H9 (cell line): Measurements from ENCODE around the gene PLEKHG3. TPM values are rescaled to one million over a fixed set of nuclear protein-coding genes. Genes with fewer than 3 reads are reported as not detected.

ENCODE experiments used
- DNase-seq: peaks from one replicate; pipeline ENCODE4 v3.0.0-alpha.2; 2017
- H2AFZ ChIP-seq: one replicate; pipeline ENCODE4 v1.6.1; 2013; ENCODE audit warnings: mild to moderate bottlenecking, low read length, control low read depth, moderate library complexity
- H2AK5ac ChIP-seq: 2 replicates; pipeline ENCODE4 v1.6.1; 2013; ENCODE audit warnings: low read length, control low read depth, mixed read lengths; ENCODE audit not compliant: insufficient read length
- H2BK120ac ChIP-seq: one replicate; pipeline ENCODE4 v1.6.1; 2013; ENCODE audit warnings: low read depth, mild to moderate bottlenecking, low read length, control low read depth, inconsistent platforms; ENCODE audit not compliant: poor library complexity, severe bottlenecking
- H2BK12ac ChIP-seq: 2 replicates; pipeline ENCODE4 v1.6.1; 2013; ENCODE audit warnings: low read length, control low read depth, mixed read lengths, low read depth; ENCODE audit not compliant: insufficient read length
- H2BK15ac ChIP-seq: 2 replicates; pipeline ENCODE4 v1.6.1; 2013; ENCODE audit warnings: low read depth, low read length, control low read depth
- H2BK20ac ChIP-seq: one replicate; pipeline ENCODE4 v1.6.1; 2013; ENCODE audit warnings: low read depth, mild to moderate bottlenecking, low read length, control low read depth, inconsistent platforms; ENCODE audit not compliant: poor library complexity, severe bottlenecking
- H2BK5ac ChIP-seq: 2 replicates; pipeline ENCODE4 v1.6.1; 2013; ENCODE audit warnings: low read length, control low read depth, mixed read lengths; ENCODE audit not compliant: insufficient read length
- H3K14ac ChIP-seq: 2 replicates; pipeline ENCODE4 v1.6.1; 2013; ENCODE audit warnings: low read length, control low read depth; ENCODE audit not compliant: insufficient read depth
- H3K18ac ChIP-seq: 2 replicates; pipeline ENCODE4 v1.6.1; 2013; ENCODE audit warnings: low read depth, mild to moderate bottlenecking, mixed read lengths, low read length, control low read depth; ENCODE audit not compliant: insufficient read length
- H3K23ac ChIP-seq: 2 replicates; pipeline ENCODE4 v1.6.1; 2013; ENCODE audit warnings: low read length, control low read depth, mixed read lengths, low read depth; ENCODE audit not compliant: insufficient read length
- H3K23me2 ChIP-seq: 2 replicates; pipeline ENCODE4 v1.6.1; 2013; ENCODE audit warnings: low read depth, mild to moderate bottlenecking, mixed read lengths, low read length, control low read depth; ENCODE audit not compliant: insufficient read length, poor library complexity, severe bottlenecking
- H3K27ac ChIP-seq: 2 replicates; pipeline ENCODE4 v1.5.1; 2013; ENCODE audit warnings: low read length, control low read depth, mixed read lengths, low read depth; ENCODE audit not compliant: insufficient read length
- H3K27me3 ChIP-seq: 2 replicates; pipeline ENCODE4 v1.6.1; 2013; ENCODE audit warnings: low read length, control low read depth, inconsistent platforms; ENCODE audit not compliant: insufficient read depth
- H3K4ac ChIP-seq: 2 replicates; pipeline ENCODE4 v1.6.1; 2013; ENCODE audit warnings: low read depth, mild to moderate bottlenecking, control low read depth, inconsistent platforms, low read length, moderate library complexity
- H3K4me1 ChIP-seq: 2 replicates; pipeline ENCODE4 v1.6.1; 2013; ENCODE audit warnings: low read length, control low read depth, inconsistent platforms; ENCODE audit not compliant: insufficient read depth
- H3K4me2 ChIP-seq: 2 replicates; pipeline ENCODE4 v1.6.1; 2013; ENCODE audit warnings: low read length, control low read depth, mixed read lengths; ENCODE audit not compliant: insufficient read length, insufficient read depth
- H3K56ac ChIP-seq: 2 replicates; pipeline ENCODE4 v1.6.1; 2013; ENCODE audit warnings: low read depth, mild to moderate bottlenecking, mixed read lengths, low read length, control low read depth; ENCODE audit not compliant: insufficient read length
- H3K79me1 ChIP-seq: 2 replicates; pipeline ENCODE4 v1.6.1; 2013; ENCODE audit warnings: low read depth, mild to moderate bottlenecking, moderate library complexity, low read length, control low read depth, inconsistent platforms; ENCODE audit not compliant: insufficient read depth, poor library complexity, severe bottlenecking
- H3K79me2 ChIP-seq: 2 replicates; pipeline ENCODE4 v1.6.1; 2013; ENCODE audit warnings: low read length, control low read depth, inconsistent platforms; ENCODE audit not compliant: insufficient read depth
- H3K9ac ChIP-seq: 2 replicates; pipeline ENCODE4 v1.6.1; 2013; ENCODE audit warnings: low read length, control low read depth, mixed read lengths; ENCODE audit not compliant: insufficient read length; ENCODE audit errors: extremely low read depth
- H3K9me3 ChIP-seq: one replicate; pipeline ENCODE4 v1.6.1; 2013; ENCODE audit warnings: low read depth, low read length, inconsistent platforms; ENCODE audit not compliant: control insufficient read depth
- H3T11ph ChIP-seq: one replicate; pipeline ENCODE4 v1.6.1; 2013; ENCODE audit warnings: mild to moderate bottlenecking, low read length, control low read depth, inconsistent platforms
- H4K20me1 ChIP-seq: one replicate; pipeline ENCODE4 v1.6.1; 2013; ENCODE audit not compliant: control insufficient read depth, insufficient read length, insufficient read depth
- H4K5ac ChIP-seq: 2 replicates; pipeline ENCODE4 v1.6.1; 2013; ENCODE audit warnings: low read depth, mild to moderate bottlenecking, mixed read lengths, low read length, control low read depth; ENCODE audit not compliant: insufficient read length
- H4K8ac ChIP-seq: replicated peaks from 2 replicates; pipeline ENCODE4 v1.6.1; 2013; ENCODE audit warnings: low read length, control low read depth, mixed read lengths, low read depth; ENCODE audit not compliant: insufficient read length
- H4K91ac ChIP-seq: 2 replicates; pipeline ENCODE4 v1.6.1; 2013; ENCODE audit warnings: low read depth, mild to moderate bottlenecking, moderate library complexity, mixed read lengths, low read length, control low read depth; ENCODE audit not compliant: insufficient read length
- H3K27ac Mint-ChIP-seq, 3 experiments: 2 replicates in 2 of 3; 3 replicates in 1 of 3; pipeline ENCODE4 v1.8.0; 2020 to 2021; ENCODE audit warnings: mixed read lengths in 3 of 3, mild to moderate bottlenecking in 1 of 3, moderate library complexity in 1 of 3
- H3K27me3 Mint-ChIP-seq: 2 replicates; pipeline ENCODE4 v1.8.0; 2021; ENCODE audit warnings: low read depth, mild to moderate bottlenecking, moderate library complexity, mixed read lengths
- H3K36me3 Mint-ChIP-seq, 3 experiments: 2 replicates in 2 of 3; 3 replicates in 1 of 3; pipeline ENCODE4 v1.8.0; 2020 to 2021; ENCODE audit warnings: low read depth in 3 of 3, mixed read lengths in 3 of 3; ENCODE audit not compliant: insufficient read depth in 1 of 3
- H3K4me1 Mint-ChIP-seq, 2 experiments: 2 replicates each; pipeline ENCODE4 v1.8.0; 2020; ENCODE audit warnings: mixed read lengths in 2 of 2
- H3K4me3 Mint-ChIP-seq, 2 experiments: 2 replicates in 1 of 2; 3 replicates in 1 of 2; pipeline ENCODE4 v1.8.0; 2020 to 2021; ENCODE audit warnings: mild to moderate bottlenecking in 2 of 2, mixed read lengths in 2 of 2, moderate library complexity in 1 of 2
- H3K9me3 Mint-ChIP-seq, 2 experiments: 2 replicates in 1 of 2; 3 replicates in 1 of 2; pipeline ENCODE4 v1.8.0; 2020; ENCODE audit warnings: mild to moderate bottlenecking in 2 of 2, mixed read lengths in 2 of 2, moderate library complexity in 1 of 2
- WGBS: extraction: QIAGEN DNeasy Blood & Tissue Kit; methylation state at CpG from one replicate; pipeline ENCODE4 v1.1.7; 2013; ENCODE audit warnings: missing lambda C conversion rate, low lambda C conversion rate, mixed read lengths; ENCODE audit not compliant: insufficient read length; ENCODE audit errors: extremely low coverage; 5-methylcytosine and 5-hydroxymethylcytosine counted together
- total RNA-seq: library from RNA; stranded (reverse); gene quantifications from 2 replicates; pipeline ENCODE4 v1.2.1, GENCODE V29; 2021
- TF ChIP-seq, protein P1 (sequence below): fragments of 200-600 bp; sonication (generic); conservative IDR thresholded peaks from 3 replicates; pipeline ENCODE4 v1.8.0; 2021; ENCODE audit warnings: antibody characterized with exemption, mild to moderate bottlenecking

The PLEKHG3 gene
- total RNA-seq, 1 experiment from 2014 or later = 48.5 TPM

DNA sequence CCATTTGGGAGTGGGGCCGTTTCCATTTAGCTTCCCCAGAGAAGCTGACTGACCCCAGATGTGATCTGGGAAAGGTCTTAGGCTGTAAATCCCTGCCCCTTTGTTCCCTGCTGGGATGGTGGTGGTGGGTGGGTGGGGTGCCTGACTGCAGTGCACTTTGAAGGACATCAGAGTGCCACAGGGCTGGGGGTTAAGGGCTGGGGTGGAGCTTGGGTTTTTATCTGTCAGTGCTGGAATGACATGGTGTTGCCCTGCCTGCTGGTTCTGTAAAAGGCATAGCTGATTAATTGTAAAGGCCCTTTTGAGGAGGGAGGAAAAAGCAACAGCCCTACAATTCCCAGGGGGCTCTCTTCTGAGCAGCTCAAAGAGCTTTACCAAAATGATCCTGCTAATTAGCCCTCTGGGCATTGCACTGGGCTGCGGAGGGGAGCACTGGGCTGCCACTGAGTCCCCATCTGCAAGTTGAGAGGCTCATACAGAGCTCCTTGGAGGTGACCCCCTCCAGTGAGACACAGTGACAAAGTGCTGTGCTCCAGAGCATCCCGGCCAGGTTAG is 21.1 kb downstream of the PLEKHG3 start:
- Histone ChIP-seq H3K18ac (no peak overlapping the region), H2AK5ac (no peak overlapping the region), H3K27me3 (no peaks in the 10 kb centered on the region), H3K23me2 (no peaks in the 10 kb centered on the region), H2BK15ac (no peak overlapping the region), H4K91ac (no peak overlapping the region), H4K20me1 (peaks cover 2% of the 10 kb centered on the region), H3K9ac (no peak overlapping the region), H3K23ac (no peak overlapping the region), H3K9me3 (no peaks in the 10 kb centered on the region), H4K8ac (no peak overlapping the region), H3K27ac (no peak overlapping the region), H3T11ph (no peak overlapping the region), H3K79me1 (peaks cover 6% of the 10 kb centered on the region), H2BK12ac (no peak overlapping the region), H3K79me2 (peaks cover 18% of the 10 kb centered on the region; the same call in 1 of the 2 replicates), H3K56ac (no peak overlapping the region), H4K5ac (no peak overlapping the region), H2BK5ac (no peak overlapping the region), H3K4ac (no peak overlapping the region), H3K4me1 (peaks cover 15% of the 10 kb centered on the region), H2BK120ac (no peak overlapping the region), H3K4me2 (no peak overlapping the region), H3K14ac (no peak overlapping the region), H2BK20ac (no peak overlapping the region), H2AFZ (no peak overlapping the region)
- peaks cover 17 to 33% (median 29%) of the 10 kb centered on the region in 3 experiments; a peak in 6 of 7 replicates for H3K36me3 Mint-ChIP-seq
- H3K9me3 Mint-ChIP-seq = no peaks in the 10 kb centered on the region
- WGBS = no CpG with 5 or more reads among the region's 3 CpGs
- H3K27me3 Mint-ChIP-seq = no peaks in the 10 kb centered on the region; the same call in 1 of the 2 replicates
- H3K4me3 Mint-ChIP-seq = no peak overlapping the region
- peaks cover 70% of the 10 kb centered on the region in 2 experiments for H3K4me1 Mint-ChIP-seq
- H3K27ac Mint-ChIP-seq = peak overlapping the region in 2 of 3 experiments; percentile 73 to 89; a peak in 3 of 7 replicates
- no peak for DNase-seq
- TF ChIP-seq, protein P1, sequence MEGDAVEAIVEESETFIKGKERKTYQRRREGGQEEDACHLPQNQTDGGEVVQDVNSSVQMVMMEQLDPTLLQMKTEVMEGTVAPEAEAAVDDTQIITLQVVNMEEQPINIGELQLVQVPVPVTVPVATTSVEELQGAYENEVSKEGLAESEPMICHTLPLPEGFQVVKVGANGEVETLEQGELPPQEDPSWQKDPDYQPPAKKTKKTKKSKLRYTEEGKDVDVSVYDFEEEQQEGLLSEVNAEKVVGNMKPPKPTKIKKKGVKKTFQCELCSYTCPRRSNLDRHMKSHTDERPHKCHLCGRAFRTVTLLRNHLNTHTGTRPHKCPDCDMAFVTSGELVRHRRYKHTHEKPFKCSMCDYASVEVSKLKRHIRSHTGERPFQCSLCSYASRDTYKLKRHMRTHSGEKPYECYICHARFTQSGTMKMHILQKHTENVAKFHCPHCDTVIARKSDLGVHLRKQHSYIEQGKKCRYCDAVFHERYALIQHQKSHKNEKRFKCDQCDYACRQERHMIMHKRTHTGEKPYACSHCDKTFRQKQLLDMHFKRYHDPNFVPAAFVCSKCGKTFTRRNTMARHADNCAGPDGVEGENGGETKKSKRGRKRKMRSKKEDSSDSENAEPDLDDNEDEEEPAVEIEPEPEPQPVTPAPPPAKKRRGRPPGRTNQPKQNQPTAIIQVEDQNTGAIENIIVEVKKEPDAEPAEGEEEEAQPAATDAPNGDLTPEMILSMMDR = no peak
